GM12892 (cell line): ENCODE results near the gene SLC4A7.

Experiments used
- POLR2A ChIP-seq: IDR thresholded peaks from 2 replicates; pipeline ENCODE4 v1.6.1; 2011; ENCODE audit warnings: low read depth, low read length, control low read depth
- POLR2AphosphoS5 ChIP-seq: IDR thresholded peaks from 2 replicates; pipeline ENCODE4 v1.6.1; 2011; ENCODE audit warnings: low read depth, low read length, control low read depth
- TAF1 ChIP-seq: IDR thresholded peaks from 2 replicates; pipeline ENCODE4 v1.6.1; 2011; ENCODE audit warnings: low read depth, mild to moderate bottlenecking, control low read depth, low read length, borderline replicate concordance

DNA sequence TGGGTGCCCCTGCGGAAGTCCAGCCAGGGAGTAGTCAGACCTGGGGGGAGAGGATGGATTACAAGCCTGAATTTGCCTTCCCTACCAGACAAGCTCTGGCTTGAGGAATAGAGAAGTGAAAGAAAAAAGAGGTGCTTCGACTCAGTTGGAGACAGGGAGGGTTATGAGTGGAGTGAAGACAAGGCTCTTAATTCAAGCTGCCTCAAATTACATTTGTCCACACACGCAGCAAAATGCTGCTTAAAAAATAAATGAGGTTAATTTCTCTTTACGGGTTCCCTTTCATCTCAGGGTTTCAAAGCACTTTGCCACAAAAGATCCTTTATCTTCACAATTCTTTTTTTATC, 49.0 kb upstream of the SLC4A7 start:
- TF ChIP-seq POLR2AphosphoS5 (no peak), POLR2A (no peak), TAF1 (no peak)
